ENCODE results near the gene SLC12A9. TPM values are rescaled to one million over a fixed set of nuclear protein-coding genes. Genes with fewer than 3 reads are reported as not detected.

The SLC12A9 gene
- total RNA-seq, 1 donor, result 19.5 TPM

- no peak for TF ChIP-seq CTCF (IDR thresholded peaks at IDR 0.05; ENCODE audit: extremely low read depth, low read depth, low read length)
- Histone ChIP-seq H3K4me1 (ENCODE audit: insufficient read depth, low read length) (peaks cover 22% of the 10 kb centered on the region), H3K36me3 (ENCODE audit: insufficient read depth, low read length) (peaks cover 29% of the 10 kb centered on the region), H3K4me2 (ENCODE audit: insufficient read depth, low read length) (peak overlapping the region; percentile 89), H3K79me2 (ENCODE audit: insufficient read depth, low read length) (peaks cover 34% of the 10 kb centered on the region), H2AFZ (ENCODE audit: low read length) (peak overlapping the region; percentile 93), H3K27ac (ENCODE audit: low read depth, low read length) (no peak overlapping the region), H4K20me1 (ENCODE audit: insufficient read depth, low read length) (peaks cover 4% of the 10 kb centered on the region), H3K4me3 (ENCODE audit: insufficient read depth, low read length) (peak overlapping the region; percentile 74), H3K27me3 (ENCODE audit: insufficient read depth, low read length) (peaks cover 16% of the 10 kb centered on the region), H3K9me3 (ENCODE audit: low read depth, low read length) (no peaks in the 10 kb centered on the region)
- DNase-seq (ENCODE audit: insufficient read length, low spot score, missing footprints), result peak; percentile 69
Measured at GRCh38 chr7:100890653-100891567, 38.4 kb downstream of the SLC12A9 start.

- H3K9me3 ChIP-seq (ENCODE audit: low read depth, low read length), result no peaks in the 10 kb centered on the region
- no peak for TF ChIP-seq CTCF (IDR thresholded peaks at IDR 0.05; ENCODE audit: extremely low read depth, low read depth, low read length)
- H3K36me3 ChIP-seq (ENCODE audit: insufficient read depth, low read length), result peaks cover 21% of the 10 kb centered on the region
- H3K4me3 ChIP-seq (ENCODE audit: insufficient read depth, low read length), result no peak overlapping the region
- peaks cover 9% of the 10 kb centered on the region for H4K20me1 ChIP-seq (ENCODE audit: insufficient read depth, low read length)
- peaks cover 27% of the 10 kb centered on the region for H3K79me2 ChIP-seq (ENCODE audit: insufficient read depth, low read length)
- H3K27me3 ChIP-seq (ENCODE audit: insufficient read depth, low read length), result peaks cover 24% of the 10 kb centered on the region
- no peak overlapping the region for H3K27ac ChIP-seq (ENCODE audit: low read depth, low read length)
- H2AFZ ChIP-seq (ENCODE audit: low read length), result no peak overlapping the region
- DNase-seq (ENCODE audit: insufficient read length, low spot score, missing footprints), result peak; percentile 79
- peaks cover 22% of the 10 kb centered on the region for H3K4me1 ChIP-seq (ENCODE audit: insufficient read depth, low read length)
- H3K4me2 ChIP-seq (ENCODE audit: insufficient read depth, low read length), result no peak overlapping the region
Measured at GRCh38 chr7:100891568-100892247, 39.2 kb downstream of the SLC12A9 start.

- Histone ChIP-seq H3K79me2 (ENCODE audit: insufficient read depth, low read length) (peaks cover 18% of the 10 kb centered on the region), H3K4me3 (ENCODE audit: insufficient read depth, low read length) (no peak overlapping the region), H3K4me1 (ENCODE audit: insufficient read depth, low read length) (peaks cover 22% of the 10 kb centered on the region), H4K20me1 (ENCODE audit: insufficient read depth, low read length) (peaks cover 9% of the 10 kb centered on the region), H3K9me3 (ENCODE audit: low read depth, low read length) (no peaks in the 10 kb centered on the region), H3K36me3 (ENCODE audit: insufficient read depth, low read length) (peaks cover 12% of the 10 kb centered on the region), H2AFZ (ENCODE audit: low read length) (no peak overlapping the region), H3K27me3 (ENCODE audit: insufficient read depth, low read length) (peaks cover 29% of the 10 kb centered on the region), H3K4me2 (ENCODE audit: insufficient read depth, low read length) (no peak overlapping the region), H3K27ac (ENCODE audit: low read depth, low read length) (no peak overlapping the region)
- no peak for TF ChIP-seq CTCF (IDR thresholded peaks at IDR 0.05; ENCODE audit: extremely low read depth, low read depth, low read length)
- DNase-seq (ENCODE audit: insufficient read length, low spot score, missing footprints), result peak; percentile 77
Measured at GRCh38 chr7:100892364-100893317, 40.1 kb downstream of the SLC12A9 start.

Measured in osteoblast (primary cell).